Activated T-cell treated with anti-CD3 and anti-CD28 coated beads for 24 hours (primary cell): ENCODE measurements around the gene ABCA13.
"Not testable (repeated sequence)": the region's sequence is repeated elsewhere in the genome, so short reads cannot be mapped to it uniquely, and the experiment has no call there.

Experiments
- DNase-seq: peaks from one replicate; pipeline ENCODE4 v3.0.0-alpha.2; 2020; ENCODE audit warnings: low read depth

ABCA13 gene

GRCh38 chr7:48171202-48171601, at the start of gene ABCA13:
Gene ABCA13, plus strand, starts transcription at chr7:48171458. Its CDS starts 26 bp downstream, at chr7:48171484.
- no peak for DNase-seq

DNA sequence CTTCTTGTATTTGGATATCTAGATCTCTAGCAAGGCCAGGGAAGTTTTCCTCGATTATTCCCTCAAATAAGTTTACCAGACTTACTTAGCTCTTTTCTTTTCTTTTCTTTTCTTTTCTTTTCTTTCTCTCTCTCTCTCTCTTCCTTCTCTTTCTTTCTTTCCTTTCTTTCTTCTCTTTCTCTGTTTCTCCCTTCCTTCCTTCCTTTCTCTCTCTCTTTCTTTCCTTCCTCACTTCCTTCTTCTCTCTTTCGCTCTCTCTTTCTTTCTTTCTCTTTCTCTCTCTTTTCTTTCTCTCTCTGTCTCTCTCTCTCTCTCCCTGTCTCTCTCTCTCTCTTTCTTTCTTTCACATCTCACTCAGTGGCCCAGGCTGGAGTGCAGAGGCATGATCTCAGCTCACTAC, 45.2 kb upstream of the ABCA13 start:
- no peak for DNase-seq

DNA sequence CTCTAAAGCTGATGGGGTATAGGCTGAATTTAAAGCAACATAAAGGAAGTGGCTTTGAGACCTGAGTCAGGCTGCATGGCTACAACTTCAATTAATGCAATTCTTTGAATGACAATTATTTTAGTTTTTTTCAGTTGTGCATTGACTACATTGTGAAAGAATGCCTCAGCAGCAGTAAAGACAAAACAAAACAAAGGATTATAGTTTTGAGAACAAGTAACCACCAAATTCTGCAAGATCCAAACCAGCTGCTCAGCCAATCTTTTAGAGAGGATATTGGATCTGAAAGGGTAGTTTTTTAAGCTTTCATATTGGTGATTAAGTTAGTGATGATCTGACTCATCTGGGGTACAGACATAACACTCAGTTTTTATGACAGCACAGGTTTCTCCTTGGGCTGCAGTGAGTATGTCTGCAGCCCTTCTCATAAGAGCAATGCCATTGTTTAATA, 40.6 kb upstream of the ABCA13 start:
- DNase-seq = no peak

DNA sequence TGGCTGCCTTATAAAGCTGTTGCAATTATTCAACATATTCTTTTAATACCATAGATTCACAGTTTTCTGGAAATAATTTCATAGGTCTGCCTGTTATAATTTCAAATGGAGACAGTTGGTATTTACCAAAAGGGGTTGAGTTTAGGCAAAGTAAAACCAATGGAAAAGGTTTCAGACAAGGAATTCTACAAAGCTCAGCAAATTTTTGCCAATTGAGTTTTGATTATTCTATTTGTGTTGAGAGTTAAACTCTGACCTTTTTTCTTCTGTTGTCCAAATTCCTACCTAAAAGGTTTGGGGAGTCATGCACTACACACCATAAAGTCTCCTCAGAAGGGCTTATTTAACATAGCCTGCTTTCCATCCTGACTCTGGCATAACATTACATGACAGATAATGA, 38.5 kb upstream of the ABCA13 start:
- DNase-seq = no peak

- no peak for DNase-seq
Observed at GRCh38 chr7:48139459-48139858, 31.8 kb upstream of the ABCA13 start.

DNA sequence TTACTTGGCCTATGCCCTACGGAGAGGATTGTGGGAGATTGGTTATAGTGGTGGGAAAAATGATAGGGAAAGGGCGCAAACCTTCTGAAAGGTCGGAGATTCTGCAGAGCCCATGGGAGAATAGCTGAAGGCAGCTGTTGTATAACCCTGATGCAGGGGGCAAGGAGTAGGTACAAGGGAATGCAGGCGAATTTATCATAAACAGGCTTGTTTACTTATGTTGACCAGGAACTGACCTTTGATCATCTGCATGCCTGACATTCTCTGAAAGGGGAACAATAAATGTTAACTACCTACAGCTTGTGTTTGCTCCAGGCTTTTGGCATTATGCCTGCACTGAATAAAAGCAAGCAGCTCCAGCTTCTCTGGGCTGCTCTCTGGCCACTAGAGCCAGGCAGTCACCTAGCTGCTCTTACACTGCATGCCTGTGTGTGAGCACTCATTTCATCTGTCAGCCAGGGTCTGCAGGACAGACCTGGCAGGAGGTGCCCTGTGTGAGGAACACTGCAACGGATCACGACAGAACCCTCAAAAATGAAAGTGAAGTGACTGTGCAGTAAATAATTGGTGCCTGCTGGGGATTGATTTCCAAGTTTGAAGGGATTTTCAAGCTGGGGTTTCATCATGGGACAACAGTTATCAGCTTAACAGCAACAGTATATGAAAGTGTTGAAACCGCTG, 31.1 kb upstream of the ABCA13 start:
- no peak for DNase-seq

GRCh38 chr7:48141521-48141920, 29.7 kb upstream of the ABCA13 start:
- DNase-seq = no peak

GRCh38 chr7:48144291-48144768, 26.9 kb upstream of the ABCA13 start:
- DNase-seq = no peak

GRCh38 chr7:48147078-48147591, 24.1 kb upstream of the ABCA13 start:
- DNase-seq = no peak

DNA sequence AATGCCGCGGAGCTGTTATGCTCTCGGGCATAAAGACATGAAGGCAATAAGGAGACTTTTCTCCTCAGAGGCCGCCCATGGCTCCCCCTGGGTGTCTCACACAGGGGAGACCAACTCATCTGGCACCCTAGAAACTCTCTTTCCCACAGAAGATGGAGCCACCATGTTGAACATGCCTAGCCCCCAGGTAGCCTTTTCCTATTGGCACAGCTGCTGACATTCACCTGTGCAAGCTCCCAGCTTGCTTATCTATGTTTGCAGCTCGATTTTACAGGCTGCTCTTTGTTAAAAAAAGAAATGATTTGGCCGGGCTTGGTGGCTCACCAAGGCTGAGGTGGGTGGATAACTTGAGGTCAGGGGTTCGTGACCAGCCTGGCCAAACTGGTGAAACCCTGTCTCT, 23.6 kb upstream of the ABCA13 start:
- DNase-seq = not testable (repeated sequence)

- DNase-seq = no peak
Observed at GRCh38 chr7:48148311-48148710, 22.9 kb upstream of the ABCA13 start.

DNA sequence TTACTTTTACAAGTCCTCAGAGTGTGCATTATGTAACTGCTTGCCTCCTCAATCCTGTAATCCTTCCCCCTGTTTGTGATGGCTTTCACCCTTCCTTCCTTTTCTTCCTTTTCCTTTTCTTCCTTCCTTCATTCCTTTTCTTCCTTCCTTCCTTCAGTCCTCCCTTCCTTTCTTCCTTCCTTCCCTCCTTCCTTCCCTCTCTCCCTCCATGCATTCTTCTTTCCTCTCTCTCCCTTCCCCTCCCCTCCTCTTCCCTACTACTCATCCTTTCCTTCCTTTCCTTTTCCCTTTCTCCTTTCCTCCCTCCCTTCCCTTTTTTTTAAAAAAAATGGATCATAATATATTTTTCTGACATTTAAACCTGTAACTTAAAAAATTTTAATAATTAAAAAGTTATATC, 22.2 kb upstream of the ABCA13 start:
- no peak for DNase-seq

DNA sequence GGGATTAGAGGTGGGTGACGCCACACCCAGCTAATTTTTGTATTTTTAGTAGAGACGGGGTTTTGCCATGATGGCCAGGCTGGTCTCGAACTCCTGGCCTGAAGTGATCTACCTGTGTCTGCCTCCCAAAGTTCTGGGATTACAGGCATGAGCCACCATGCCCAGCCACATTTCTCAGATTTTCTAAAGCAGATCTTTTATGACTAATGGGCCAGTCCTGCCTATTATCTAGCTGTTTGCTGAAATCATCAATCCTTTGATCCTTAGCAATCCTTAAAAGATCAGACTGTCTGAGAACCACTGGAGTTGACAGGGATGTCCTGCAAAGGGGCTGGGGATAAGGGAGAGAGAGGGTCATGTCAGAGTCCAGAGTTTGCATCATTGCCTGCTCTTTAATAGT, 21.2 kb upstream of the ABCA13 start:
- no peak for DNase-seq

- peak; percentile 4 for DNase-seq
Observed at GRCh38 chr7:48154792-48155413, 16.4 kb upstream of the ABCA13 start.

DNA sequence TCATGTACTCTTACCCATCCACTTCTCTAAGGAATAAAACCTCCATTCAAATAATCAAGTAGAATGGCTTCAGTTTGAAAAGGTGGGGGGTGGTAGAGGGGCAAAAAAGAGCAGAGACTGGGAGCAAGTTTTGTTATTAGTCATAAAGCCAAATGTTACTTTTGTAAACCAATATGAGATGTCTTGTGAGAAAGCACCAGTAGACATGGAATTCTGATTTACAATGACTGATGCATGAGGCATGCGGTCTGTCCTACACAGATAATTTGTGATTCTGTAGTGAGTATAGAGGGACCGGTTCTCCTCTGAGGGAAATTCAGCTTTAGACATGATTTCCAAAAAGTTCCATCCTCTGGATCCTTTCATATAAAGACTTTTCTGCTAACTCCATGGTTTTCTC, 12.9 kb upstream of the ABCA13 start:
- no peak for DNase-seq

DNA sequence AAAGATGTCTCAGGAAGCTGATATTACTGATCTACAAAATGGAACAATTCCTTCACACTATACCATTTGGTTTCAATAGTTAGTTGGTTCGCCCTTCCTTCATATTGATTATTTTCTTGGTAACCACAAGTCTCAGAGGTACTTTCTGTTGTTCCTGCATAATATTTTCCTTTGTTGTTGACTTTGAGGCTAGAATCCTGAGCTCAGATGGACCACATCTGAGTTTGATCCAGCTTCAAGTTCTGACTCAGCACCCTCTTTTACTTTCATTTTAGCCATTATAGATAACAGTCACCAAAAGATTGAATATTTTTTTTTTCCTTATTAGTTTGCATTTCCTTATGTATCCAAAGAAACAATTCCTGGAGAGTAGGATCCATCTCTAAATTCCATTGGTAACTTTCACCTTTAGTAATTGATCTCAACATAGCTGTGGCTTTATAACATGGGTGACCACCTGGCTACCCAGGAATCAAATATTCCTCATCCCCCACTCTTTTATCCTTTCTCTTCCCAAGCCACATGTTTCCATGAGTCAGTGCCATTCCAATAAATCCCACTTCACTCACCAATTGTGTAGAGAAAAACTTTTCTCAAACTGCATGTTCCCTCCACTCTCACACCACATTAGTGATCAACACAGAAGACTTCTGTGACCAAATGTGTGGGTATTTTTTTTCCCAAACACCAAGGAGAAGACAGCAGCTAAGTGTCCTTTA, 9.7 kb upstream of the ABCA13 start:
- DNase-seq = no peak

DNA sequence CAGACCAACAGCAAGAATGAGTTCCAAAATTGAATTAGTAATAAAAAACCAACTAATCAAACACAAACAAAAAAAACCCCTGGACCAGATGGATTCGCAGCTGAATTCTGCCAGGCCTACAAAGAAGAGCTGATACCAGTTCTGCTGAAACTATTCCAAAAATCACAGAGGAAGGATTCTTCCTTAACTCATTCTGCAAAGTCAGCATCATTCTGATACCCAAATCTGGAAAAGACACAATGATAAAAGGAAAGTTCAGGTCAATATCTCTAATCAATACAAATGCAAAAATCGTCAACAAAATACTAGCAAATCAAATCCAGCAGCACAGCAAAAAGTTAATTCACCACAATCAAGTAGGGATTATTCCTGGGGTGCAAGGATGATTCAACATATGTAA, 6.1 kb upstream of the ABCA13 start:
- no peak for DNase-seq

GRCh38 chr7:48168159-48168558, 3.1 kb upstream of the ABCA13 start:
- no peak for DNase-seq

DNA sequence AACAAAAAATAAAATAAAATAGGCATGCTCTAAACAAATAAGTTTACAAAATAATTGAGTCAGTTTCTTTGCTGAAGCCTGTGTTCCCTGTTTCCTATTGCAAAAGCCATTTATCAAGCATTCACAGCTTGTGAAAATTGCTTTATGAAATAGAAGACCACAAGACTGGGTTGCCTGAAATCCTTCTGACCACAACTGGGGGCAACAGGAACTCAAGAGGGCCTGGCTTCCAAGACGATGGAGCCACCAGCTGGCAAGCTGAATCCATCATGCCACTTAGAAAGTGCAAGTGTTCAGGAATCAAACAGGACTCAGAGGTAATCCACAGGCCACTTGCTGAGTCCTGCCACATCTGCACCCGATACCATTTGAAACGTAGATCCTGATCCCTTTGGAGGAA, 752 bp upstream of the ABCA13 start:
- DNase-seq = no peak

GRCh38 chr7:48173313-48173712, 2.1 kb downstream of the ABCA13 start:
- no peak for DNase-seq

- no peak for DNase-seq
Observed at GRCh38 chr7:48173756-48174382, 2.6 kb downstream of the ABCA13 start.

DNA sequence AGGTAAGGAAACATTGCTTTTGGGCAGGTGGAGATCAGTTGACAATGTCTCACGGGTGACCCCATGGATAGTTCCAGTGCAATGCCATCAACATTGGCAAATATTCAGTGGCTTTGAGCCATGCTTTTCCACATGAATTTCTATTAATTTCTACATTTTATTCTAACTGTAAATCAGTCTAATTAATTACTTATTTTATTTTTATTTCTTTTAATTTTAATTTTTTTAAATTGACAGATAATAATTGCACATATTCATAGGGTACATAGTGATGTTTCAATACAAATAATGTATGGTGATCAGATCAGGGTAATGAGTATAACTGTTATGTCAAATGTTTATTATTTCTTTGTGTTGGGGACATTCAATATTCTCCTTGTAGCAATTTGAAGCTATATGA, 3.8 kb downstream of the ABCA13 start:
- DNase-seq = no peak
